DOHH2 (cell line): ENCODE results near the gene ESAM.

Source experiments
- CTCF ChIP-seq: fragments of 200-600 bp; sonication (generic); IDR thresholded peaks from one replicate; pipeline ENCODE4 v1.5.1; 2014; ENCODE audit warnings: antibody characterized with exemption, mild to moderate bottlenecking, low read depth, low read length; ENCODE audit not compliant: poor library complexity, severe bottlenecking
- EZH2phosphoT487 ChIP-seq: fragments of 200-600 bp; sonication (generic); IDR thresholded peaks from 2 replicates; pipeline ENCODE4 v1.6.1; 2017; ENCODE audit warnings: borderline replicate concordance, mild to moderate bottlenecking, antibody characterized with exemption, low read length, moderate library complexity, mixed read lengths

- TF ChIP-seq CTCF (no peak), EZH2phosphoT487 (no peak)
Observed at GRCh38 chr11:124761301-124762104, 587 bp downstream of the ESAM start.
